NCI-H2107 (cell line): ENCODE data around the gene TFF1.

Experiments
- DNase-seq: peaks from one replicate; lab custom pipeline; 2025; lab: John Stamatoyannopoulos, UW

The TFF1 gene

DNA sequence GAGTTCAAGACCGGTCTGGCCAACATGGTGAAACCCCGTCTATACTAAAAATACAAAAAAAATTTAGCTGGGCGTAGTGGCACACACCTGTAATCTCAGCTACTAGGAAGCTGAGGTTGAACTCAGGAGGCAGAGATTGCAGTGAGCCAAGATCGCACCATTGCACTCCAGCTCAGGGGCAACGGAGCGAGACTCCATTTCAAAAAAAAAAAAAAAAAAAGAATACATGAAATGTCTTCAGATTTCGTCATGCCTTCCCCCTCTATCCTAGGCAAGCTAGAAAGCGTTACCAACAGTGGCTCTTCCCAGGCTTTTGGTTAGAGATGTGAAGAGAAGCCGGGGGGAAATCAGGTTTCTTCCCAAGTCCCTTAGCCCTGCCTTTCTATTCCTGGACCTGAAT, 3.6 kb downstream of the TFF1 start:
- DNase-seq: no peak

DNA sequence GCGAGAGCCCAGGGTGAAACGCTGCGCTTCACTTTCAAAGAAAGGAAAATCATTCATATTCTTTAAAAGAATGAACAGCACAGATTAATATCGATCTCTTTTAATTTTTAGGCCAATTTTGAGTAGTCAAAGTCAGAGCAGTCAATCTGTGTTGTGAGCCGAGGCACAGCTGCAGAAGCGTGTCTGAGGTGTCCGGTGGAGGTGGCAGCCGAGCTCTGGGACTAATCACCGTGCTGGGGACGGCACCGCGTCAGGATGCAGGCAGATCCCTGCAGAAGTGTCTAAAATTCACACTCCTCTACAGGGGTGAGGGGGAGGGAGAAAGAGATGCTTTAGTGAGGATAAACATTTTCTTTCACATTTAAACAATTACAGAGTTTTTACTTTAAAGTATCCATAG, 4.1 kb downstream of the TFF1 start:
- DNase-seq: no peak

DNA sequence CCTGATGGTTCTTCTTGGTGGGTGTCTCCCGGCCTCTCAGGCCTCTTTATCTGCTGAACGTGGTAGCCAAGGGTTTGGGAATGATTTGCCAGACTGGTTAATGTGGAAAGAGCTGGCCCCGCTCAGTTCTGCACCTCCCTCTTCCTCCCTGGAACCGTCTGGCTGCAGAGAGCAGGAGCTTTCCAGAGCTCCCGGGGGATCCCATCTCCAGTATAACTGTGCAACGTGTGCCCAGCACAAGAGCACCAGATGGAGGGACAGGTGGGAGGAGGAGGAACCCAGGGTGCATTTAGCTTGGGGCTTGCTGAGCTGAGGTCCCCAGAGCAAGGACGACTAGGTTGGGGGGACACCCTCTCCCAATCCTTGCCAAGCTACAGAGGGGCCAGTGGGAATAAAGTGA, 5.0 kb downstream of the TFF1 start:
- DNase-seq: no peak

DNA sequence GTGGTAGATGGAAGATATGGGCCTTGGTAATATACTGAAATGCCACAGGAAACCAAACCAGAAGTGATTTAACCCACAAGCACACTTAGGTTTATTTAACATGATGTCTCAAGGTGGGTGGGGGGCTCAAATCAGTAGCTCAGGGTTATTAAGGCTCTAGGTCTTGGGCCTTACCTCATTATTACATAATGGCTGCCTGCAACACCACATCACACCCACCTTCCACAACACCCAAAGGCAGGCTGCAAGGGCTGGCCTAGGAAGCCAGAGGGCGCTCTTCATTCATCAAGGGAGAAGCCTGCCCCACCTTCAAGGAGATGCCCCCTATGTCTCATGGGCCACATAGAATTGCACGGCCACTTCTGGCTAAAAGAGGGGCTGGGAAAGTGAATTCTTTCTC, 6.0 kb downstream of the TFF1 start:
- no peak for DNase-seq

DNA sequence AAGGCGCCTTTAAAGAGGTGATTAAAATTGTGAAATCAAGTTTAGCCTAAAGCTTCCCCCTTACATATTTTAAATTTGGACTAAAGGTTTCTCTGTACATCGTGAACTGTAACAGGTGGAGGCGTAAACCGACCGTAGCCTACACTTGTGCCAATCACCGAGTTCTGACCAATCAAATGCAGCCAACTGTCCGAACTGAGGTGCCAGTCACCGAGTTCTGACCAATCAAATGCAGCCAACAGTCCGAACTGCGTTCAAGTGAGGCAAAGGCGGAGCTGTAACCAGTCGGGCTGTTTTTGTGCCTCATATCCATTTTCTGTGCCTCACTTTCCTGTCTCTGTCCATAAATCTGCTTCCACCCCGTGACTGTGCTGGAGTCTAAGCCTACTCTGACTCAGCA, 7.4 kb downstream of the TFF1 start:
- DNase-seq: no peak

DNA sequence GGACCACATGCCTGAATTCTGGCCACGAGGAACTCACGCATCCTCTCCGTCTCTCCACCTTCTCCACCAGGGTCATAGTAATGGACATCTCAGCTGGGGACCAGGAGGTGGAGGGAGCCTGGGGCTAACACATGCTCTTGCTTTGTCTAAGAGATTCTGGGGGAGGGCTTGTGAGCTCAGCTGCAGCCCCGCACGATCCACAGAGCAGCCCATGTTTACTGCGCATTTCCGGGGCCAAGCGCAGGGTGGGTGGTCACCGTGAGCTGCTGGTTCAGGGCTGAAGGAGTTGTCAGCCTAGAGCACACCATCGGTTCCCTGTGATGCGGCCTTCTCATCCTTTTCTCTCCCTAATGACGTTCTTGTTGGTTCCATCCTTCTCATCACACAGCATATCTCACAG, 8.1 kb downstream of the TFF1 start:
- no peak for DNase-seq

DNA sequence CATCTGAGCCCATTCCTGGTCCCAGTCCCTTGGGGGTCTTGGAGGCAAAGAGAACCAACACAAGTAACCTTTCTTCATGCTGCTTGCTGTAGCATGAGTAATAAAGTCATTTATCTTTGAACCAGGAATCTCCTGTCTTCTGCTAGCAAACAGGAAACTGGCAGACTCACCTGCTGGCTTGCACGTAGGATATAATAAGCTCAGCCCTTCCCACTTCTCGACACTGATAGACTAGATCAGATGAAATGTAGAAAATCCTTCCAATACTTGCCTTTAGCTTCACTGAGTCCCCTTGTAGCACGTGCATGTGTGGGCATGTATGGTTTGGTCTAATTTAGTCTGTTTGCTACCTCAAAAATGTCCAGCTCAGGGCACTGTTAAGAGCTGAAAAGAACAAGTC, 9.0 kb downstream of the TFF1 start:
- DNase-seq: no peak

DNA sequence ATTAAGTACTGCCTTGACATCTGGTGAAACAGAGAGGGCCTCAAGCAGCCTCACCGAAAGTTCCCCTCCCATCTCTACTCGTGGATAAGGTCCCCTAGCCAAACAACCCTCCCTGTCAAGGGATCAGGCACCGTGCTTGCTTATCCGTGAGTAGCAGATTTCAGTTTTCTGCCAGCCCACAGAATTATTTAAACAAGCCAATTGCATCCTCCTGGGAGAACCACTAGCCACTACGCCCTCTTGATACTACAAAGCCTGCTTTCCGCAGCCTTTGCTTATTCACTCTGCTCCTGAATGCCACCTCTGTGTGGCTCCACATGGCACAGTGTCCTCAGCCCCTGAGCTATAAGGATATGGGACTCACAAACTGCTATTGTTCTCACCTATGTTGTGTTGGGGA, 9.7 kb downstream of the TFF1 start:
- DNase-seq: no peak

DNA sequence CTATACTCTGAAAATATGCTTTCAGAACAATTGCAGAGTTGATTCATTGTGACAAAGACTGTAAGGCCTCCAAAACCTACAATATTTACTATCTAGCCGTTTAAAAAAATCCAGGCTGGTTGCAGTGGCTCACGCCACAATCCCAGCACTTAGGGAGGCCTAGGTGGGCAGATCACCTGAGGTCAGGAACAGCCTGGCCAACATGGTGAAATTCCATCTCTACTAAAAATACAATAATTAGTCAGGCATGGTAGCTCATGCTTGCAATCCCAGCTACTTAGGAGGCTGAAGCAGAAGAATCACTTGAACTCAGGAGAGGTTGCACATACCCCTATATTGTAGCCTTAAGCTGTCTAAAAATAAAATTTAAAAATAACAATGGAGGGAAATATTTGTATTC, 10.3 kb downstream of the TFF1 start:
- DNase-seq: no peak

DNA sequence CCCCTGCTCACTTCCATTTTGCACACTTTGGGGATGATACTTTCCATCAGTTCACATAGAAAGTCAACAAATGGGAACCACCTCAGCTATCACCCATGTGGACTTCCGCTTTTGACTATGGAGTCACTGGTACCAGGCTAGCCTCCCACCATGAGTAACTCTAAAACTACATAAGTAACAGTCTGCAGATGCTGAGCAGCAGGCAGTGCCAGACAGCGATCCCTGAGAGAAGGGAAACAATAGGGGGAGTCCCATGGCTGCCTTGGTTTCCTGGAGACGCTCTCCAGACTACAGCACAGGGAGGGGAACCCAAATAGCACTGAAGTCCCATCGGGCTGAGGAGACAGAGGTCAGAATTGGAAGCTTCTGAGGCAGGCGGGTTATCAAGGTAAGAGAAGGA, 12.7 kb downstream of the TFF1 start:
- no peak for DNase-seq

DNA sequence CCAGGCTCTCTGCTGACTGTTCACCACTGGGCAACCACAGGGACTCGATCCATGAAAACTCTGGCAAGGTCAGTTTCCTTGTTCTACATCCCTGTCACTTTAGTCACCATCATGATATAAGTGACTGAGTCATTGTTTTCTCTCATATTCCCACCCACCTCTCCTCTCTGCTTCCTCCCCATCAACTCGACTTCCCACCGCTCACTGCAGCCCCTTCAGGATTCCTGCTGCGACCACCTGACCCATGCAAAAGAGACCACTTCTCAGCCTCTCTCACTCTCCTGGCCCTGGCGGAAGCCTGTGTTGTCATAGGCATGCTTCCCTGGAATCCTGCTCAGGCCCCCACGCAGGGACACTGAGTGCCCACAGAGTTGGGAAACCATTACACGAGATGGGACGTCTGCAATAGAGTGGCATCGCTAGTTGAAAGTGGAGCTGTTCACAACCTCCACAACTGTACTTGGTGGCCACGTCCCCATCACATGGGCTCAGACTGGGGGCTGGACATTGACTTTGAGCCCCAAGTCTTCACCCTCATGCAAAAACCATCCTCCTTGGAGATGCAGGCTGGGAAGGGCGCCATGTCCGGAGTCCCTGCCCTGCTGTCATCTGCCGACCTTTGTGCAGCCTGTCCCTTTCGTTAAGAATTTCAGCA, 13.8 kb downstream of the TFF1 start:
- no peak for DNase-seq

DNA sequence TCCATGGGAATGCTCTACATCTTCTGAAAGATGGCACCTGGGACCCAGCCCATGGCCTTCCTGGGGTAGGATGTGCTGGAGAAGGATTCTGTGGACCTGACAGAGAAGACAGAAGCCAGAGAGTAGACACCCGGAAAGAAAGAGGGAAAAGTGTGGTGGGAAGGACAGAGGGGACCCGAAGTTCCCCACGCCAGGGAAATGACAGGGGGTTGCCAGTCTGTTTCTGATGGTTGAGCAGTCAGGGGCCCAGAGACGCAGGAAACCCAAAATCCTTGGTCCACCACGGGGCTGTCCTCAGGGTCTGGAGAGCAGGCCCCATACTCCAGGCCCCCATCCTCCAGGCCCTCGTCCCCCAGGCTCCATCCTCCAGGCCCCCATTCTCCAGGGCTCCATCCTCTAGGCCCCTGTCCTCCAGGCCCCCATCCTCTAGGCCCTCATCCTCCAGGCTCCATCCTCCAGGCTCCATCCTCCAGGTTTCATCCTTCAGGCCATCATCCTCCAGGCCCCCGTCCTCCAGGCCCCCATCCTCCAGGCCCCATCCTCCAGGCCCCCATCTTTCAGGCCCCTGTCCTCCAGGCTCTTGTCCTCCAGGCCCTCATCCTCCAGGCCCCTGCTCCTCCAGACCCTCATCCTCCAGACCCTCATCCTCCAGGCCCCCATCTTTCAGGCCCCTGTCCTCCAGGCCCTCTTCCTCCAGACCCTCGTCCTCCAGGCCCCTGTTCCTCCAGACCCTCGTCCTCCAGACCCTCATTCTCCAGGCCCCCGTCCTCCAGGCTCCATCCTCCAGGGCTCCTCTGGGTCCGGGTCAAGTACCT, 14.5 kb downstream of the TFF1 start:
- no peak for DNase-seq

DNA sequence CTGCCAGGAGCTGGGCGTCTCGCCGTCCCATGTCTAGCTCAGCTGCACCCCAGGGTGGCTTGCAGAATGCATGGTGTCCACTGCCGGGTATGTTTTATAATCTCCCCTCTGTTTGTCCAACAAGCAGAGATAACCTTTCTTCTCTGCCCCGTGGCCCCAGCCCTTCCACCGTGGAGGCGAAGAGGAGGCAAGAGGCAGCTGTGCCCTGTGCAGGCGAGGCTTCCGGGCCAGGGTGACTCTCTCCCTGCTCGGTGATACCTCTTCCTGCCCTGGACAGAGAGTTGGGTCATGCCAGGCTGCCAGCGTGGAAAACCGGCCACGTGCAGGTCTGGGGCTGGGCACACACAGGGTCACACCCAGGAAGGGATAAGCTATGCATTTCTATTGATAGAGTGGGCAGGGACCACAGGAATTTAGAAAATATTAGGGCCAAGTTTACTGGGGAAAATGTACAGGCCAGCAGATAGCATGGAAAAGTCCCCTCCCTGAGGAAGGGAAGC, 15.4 kb downstream of the TFF1 start, which contains the start of gene TFF2:
Gene TFF2 (minus strand): TSS at position 68 of the 500 bp plus-strand sequence. CDS start 37 bp downstream, at position 31.
- DNase-seq: no peak

DNA sequence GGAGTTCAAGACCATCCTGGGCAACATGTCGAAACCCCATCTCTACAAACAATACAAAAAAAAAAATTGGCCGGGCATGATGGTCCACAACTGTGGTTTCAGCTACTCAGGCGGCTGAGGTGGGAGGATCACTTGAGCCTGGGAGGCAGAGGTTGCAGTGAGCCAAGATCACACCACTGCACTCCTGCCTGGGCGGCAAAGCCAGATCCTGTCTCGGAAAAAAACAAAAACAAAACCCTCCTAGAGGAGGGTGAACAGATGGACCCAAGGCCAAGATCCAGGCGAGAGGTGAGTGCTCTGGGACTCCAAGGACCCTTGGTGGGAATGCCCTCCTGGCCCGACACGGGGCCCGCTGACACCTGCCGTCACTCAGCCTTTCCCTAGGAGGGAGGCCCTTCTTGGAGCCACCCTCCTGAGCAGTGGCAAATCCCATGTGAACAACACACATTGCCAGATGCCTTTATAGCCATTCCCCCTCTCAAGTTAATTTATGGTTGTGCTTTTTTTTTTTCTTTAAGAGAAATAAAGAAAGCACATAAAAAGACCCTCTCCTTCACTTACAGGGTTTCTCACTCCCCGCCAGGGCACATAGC, 15.9 kb downstream of the TFF1 start:
- no peak for DNase-seq

DNA sequence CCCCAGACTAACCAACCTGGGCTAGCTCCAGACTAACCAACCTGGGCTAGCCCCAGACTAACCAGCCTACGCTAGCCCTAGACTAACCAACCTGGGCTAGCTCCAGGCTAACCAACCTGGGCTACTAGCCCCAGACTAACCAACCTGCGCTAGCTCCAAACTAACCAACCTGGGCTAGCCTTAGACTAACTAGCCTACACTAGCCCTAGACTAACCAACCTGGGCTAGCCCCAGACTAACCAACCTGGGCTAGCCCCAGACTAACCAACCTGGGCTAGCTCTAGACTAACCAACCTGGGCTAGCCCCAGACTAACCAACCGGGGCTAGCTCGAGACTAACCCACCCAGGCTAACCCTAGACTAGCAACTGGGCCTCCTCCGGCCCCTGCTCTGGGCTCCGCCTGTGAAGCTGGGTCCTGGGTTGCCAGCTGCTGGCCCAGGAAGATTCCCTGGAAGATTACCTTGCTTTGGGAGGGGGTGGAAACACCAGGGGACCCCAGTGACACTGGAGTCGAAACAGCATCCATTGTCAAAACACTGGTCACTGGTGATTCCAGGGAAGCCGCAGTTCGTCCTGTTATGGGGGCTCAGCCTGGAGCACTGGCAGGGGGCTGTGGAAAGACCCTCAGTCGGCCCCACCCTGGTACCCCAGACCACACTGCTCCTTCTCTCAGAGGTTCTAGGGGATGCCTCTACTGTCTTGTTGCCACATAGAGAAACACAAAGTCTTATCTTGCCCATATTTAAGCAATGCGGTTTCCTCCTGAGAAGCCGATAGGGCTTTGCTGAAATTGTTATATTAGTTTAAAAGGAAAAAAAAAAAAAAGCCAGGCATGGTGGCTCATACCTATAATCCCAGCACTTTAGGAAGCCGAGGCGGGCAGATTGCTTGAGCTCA, 16.7 kb downstream of the TFF1 start:
- DNase-seq: no peak

DNA sequence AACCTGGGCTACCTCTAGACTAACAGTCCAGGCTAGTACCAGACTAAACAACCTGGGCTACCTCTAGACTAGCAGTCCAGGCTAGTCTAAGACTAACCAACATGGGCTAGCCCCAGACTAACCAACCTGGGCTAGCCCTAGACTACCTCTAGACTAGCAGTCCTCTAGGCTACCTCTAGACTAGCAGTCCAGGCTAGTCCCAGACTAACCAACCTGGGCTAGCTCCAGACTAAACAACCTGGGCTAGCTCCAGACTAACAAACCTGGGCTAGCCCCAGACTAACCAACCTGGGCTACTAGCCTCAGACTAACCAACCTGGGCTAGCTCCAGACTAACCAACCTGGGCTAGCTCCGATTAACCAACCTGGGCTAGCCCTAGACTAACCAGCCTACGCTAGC, 17.6 kb downstream of the TFF1 start:
- DNase-seq: no peak

DNA sequence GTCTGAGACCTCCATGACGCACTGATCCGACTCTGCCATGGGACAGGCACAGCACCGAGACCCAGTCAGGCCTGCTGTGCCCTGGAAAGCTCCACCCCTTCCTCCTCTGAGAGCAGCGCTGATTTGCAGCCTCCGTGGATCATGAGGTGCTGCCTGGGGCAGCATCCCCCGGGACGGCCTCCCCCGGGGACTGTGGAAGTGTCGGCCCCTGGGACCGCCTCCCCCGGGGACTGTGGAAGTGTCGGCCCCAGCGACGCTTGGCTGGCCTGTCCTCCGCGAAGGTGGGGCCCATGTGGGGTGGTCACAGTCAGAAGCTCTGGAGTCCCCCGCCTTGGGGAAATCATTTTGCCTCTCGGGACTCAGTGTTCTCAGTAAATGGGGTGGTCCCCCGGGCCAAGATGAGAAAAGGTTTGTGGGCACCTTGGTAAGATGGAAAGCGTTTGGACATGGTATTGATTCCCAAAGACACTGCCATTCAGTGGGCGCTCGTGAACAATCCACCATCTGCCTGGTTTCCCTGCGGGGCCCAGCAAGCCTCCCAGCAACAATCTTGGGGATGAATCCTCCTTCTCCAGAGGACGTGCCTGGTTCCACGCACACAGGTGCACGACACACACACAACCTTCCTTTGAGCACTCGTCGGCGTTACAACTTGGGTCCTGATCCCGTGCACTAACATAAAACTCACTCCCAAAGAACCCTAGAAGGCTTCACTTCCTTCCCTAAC, 18.6 kb downstream of the TFF1 start:
- DNase-seq: no peak

DNA sequence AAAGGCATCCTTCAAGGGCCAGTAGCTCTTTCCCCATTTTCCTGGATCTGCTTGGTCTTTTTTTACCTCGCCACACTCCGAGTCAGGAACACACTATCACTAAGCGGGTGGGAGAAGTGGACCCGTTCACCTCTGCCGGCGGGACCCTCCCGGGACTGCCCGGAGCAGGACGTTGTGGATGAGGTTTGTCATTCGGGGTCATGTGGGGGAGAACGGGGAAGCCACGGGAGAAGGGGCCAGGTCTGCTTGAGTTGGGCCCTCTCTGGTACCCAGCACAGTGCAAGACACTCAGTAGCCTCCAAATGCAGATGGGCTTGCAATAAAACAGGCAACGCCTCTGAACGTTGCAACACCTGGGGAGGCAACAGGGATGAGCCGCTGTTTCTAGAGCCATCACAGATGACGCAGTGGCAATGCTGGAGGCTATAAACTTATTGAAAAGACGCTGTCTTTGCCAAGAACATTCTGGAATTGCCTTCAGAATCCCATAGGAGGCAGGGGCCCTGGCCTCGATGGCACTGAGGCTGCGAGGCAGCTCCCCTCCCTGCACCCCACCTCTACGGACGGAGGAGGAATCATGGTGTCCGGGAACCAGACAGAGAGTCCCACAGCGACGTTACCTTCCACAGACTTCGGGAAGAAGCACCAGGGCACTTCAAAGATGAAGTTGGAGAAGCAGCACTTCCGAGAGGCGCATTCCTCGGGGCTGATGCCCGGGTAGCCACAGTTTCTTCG, 19.3 kb downstream of the TFF1 start:
- no peak for DNase-seq

DNA sequence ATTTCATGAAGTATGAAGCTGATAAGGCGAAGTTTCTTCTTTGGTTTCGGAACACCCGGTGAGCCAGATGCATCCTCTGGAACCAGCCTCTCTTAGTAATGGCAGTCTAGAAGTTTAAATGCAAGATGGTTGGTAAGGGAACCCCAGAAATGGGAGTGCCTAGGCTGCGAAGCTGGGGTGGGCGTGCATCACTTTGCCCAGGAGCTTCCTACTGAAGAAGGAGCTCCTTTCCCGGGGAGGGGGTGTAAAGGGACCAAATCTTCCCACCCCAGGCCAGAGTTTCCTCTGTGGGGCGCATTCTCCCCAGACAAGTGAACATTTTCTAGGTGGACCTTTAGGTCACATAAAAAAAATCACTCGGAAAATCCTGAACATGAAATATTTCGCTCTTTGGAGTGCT, 19.9 kb downstream of the TFF1 start:
- DNase-seq: no peak

DNA sequence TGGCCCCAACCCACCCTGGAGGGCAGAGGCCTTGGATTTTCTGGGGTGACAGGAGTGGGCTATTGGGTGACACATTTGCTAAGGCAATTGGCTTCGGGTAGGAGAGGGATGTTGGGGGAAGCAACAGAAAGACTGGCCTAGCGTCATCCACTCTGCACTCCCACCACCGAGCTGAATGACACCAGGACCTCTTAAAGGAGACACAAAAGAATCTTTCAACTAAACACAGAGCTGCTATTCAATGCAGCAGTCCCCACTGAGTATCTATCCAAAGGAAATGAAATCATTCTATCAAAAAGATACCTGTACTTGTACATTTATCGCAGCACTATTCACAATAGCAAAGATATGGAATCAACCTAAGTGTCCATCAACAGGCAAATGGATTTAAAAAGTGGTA, 21.7 kb downstream of the TFF1 start:
- no peak for DNase-seq
